Embryonic facial prominence (tissue), 1 donor: ENCODE measurements around the gene LMX1A.

ENCODE experiments used
- DNase-seq: peaks from one replicate; pipeline ENCODE4 v3.0.0-alpha.2; 2016; ENCODE audit errors: extremely low spot score

Gene LMX1A

GRCh38 chr1:165276314-165276713, 80.2 kb downstream of the LMX1A start:
- DNase-seq, result no peak

- no peak for DNase-seq
Observed at GRCh38 chr1:165265196-165265838, 91.2 kb downstream of the LMX1A start.

GRCh38 chr1:165259706-165260428, 96.6 kb downstream of the LMX1A start:
- no peak for DNase-seq

- DNase-seq, result no peak
Observed at GRCh38 chr1:165259236-165259635, 97.3 kb downstream of the LMX1A start.

- no peak for DNase-seq
Observed at GRCh38 chr1:165257969-165258459, 98.5 kb downstream of the LMX1A start.

GRCh38 chr1:165254896-165255625, 101.5 kb downstream of the LMX1A start:
- no peak for DNase-seq

- DNase-seq, result no peak
Observed at GRCh38 chr1:165254376-165254775, 102.1 kb downstream of the LMX1A start.

GRCh38 chr1:165253818-165254254, 102.7 kb downstream of the LMX1A start:
- DNase-seq, result no peak

- no peak for DNase-seq
Observed at GRCh38 chr1:165248969-165249571, 107.4 kb downstream of the LMX1A start.

GRCh38 chr1:165241952-165242351, 114.6 kb downstream of the LMX1A start:
- no peak for DNase-seq

- no peak for DNase-seq
Observed at GRCh38 chr1:165241321-165241720, 115.2 kb downstream of the LMX1A start.

- no peak for DNase-seq
Observed at GRCh38 chr1:165240492-165240891, 116.0 kb downstream of the LMX1A start.

- DNase-seq, result no peak
Observed at GRCh38 chr1:165239873-165240272, 116.6 kb downstream of the LMX1A start.

GRCh38 chr1:165235777-165236291, 120.7 kb downstream of the LMX1A start:
- DNase-seq, result no peak

- DNase-seq, result no peak
Observed at GRCh38 chr1:165235155-165235776, 121.2 kb downstream of the LMX1A start.

- DNase-seq, result no peak
Observed at GRCh38 chr1:165234149-165234548, 122.4 kb downstream of the LMX1A start.

GRCh38 chr1:165228676-165229075, 127.8 kb downstream of the LMX1A start:
- DNase-seq, result no peak

- DNase-seq, result no peak
Observed at GRCh38 chr1:165228111-165228655, 128.3 kb downstream of the LMX1A start.

GRCh38 chr1:165226326-165226725, 130.2 kb downstream of the LMX1A start:
- DNase-seq, result no peak

- DNase-seq, result no peak
Observed at GRCh38 chr1:165225650-165226049, 130.9 kb downstream of the LMX1A start.

GRCh38 chr1:165225062-165225461, 131.5 kb downstream of the LMX1A start:
- DNase-seq, result no peak
